ENCODE results near the gene AADACL2. TPM values are rescaled to one million over a fixed set of nuclear protein-coding genes. Genes with fewer than 3 reads are reported as not detected.
"Not testable (repeated sequence)": the region's sequence is repeated elsewhere in the genome, so short reads cannot be mapped to it uniquely, and the experiment has no call there.

AADACL2 gene
- total and polyA plus RNA-seq, 12 donors = 0.07 to 0.19 TPM; not detected in 10

GRCh38 chr3:151777880-151778279, 44.2 kb downstream of the AADACL2 start:
- Histone ChIP-seq H3K27me3 (no peaks in the 10 kb centered on the region), H3K4me1 (replicated peaks in 1 of 2) (peaks cover 0 to 8% of the 10 kb centered on the region in 2 donors), H3K36me3 (replicated peaks in 1 of 2) (no peaks in the 10 kb centered on the region), H3K9me3 (replicated peaks in 1 of 3) (no peaks in the 10 kb centered on the region), H3K4me3 (no peak overlapping the region), H3K27ac (no peak overlapping the region)
- WGBS, 4 donors = 84 to 91% (median 86%) methylated on average over 2 of the region's 2 CpGs
- TF ChIP-seq CTCF (IDR thresholded peaks at IDR 0.05) (no peak), POLR2A (IDR thresholded peaks at IDR 0.05) (no peak)
- intact Hi-C loops (cut with DNase I) = no loop called here
- no peak for DNase-seq

GRCh38 chr3:151787626-151788025, 53.9 kb downstream of the AADACL2 start:
- Histone ChIP-seq H3K27me3 (no peaks in the 10 kb centered on the region), H3K9me3 (replicated peaks in 1 of 3) (no peaks in the 10 kb centered on the region), H3K4me1 (replicated peaks in 1 of 2) (no peaks in the 10 kb centered on the region), H3K36me3 (replicated peaks in 1 of 2) (no peaks in the 10 kb centered on the region), H3K27ac (no peak overlapping the region), H3K4me3 (no peak overlapping the region)
- no peak for TF ChIP-seq POLR2A (IDR thresholded peaks at IDR 0.05)
- no peak for DNase-seq
- intact Hi-C loops (cut with DNase I) = no loop called here

GRCh38 chr3:151788401-151788800, 54.7 kb downstream of the AADACL2 start:
- H3K27me3 ChIP-seq = no peaks in the 10 kb centered on the region
- H3K4me3 ChIP-seq = no peak overlapping the region
- no peaks in the 10 kb centered on the region for H3K4me1 ChIP-seq (replicated peaks in 1 of 2)
- H3K27ac ChIP-seq = no peak overlapping the region
- TF ChIP-seq POLR2A (IDR thresholded peaks at IDR 0.05) = no peak
- TF ChIP-seq CTCF (IDR thresholded peaks at IDR 0.05) = no peak
- 63 to 76% (median 71%) methylated on average over 2 of the region's 2 CpGs for WGBS, 4 donors
- no peak for DNase-seq
- intact Hi-C loops (cut with DNase I) = no loop called here
- H3K9me3 ChIP-seq (replicated peaks in 1 of 3) = no peaks in the 10 kb centered on the region
- H3K36me3 ChIP-seq (replicated peaks in 1 of 2) = no peaks in the 10 kb centered on the region

GRCh38 chr3:151789853-151790463, 56.2 kb downstream of the AADACL2 start:
- WGBS, 4 donors = 79 to 96% (median 86%) methylated on average over 1 of the region's 1 CpG

GRCh38 chr3:151790763-151791162, 57.0 kb downstream of the AADACL2 start:
- H3K4me3 ChIP-seq; H3K4me1 ChIP-seq (replicated peaks in 1 of 2); H3K36me3 ChIP-seq (replicated peaks in 1 of 2); DNase-seq; H3K9me3 ChIP-seq (replicated peaks in 1 of 3); H3K27me3 ChIP-seq; intact Hi-C loops (cut with DNase I); H3K27ac ChIP-seq: not testable (repeated sequence)
- 93 to 98% (median 93%) methylated on average over 2 of the region's 2 CpGs for WGBS, 4 donors

More at GRCh38 chr3:151789853-151790463, 56.2 kb downstream of the AADACL2 start:
- Histone ChIP-seq H3K27me3 (no peaks in the 10 kb centered on the region), H3K4me3 (no peak overlapping the region), H3K27ac (no peak overlapping the region), H3K9me3 (replicated peaks in 1 of 3) (no peaks in the 10 kb centered on the region), H3K36me3 (replicated peaks in 1 of 2) (no peaks in the 10 kb centered on the region), H3K4me1 (replicated peaks in 1 of 2) (peaks cover 0 to 3% of the 10 kb centered on the region in 2 donors)
- no peak for TF ChIP-seq CTCF (IDR thresholded peaks at IDR 0.05)
- no peak for TF ChIP-seq POLR2A (IDR thresholded peaks at IDR 0.05)
- no peak for DNase-seq
- intact Hi-C loops (cut with DNase I) = no loop called here

Measured in adrenal gland (tissue), 12 donors.